H9 (cell line): ENCODE results near the gene CFAP299. TPM values are rescaled to one million over a fixed set of nuclear protein-coding genes. Genes with fewer than 3 reads are reported as not detected.

Source experiments
- DNase-seq: peaks from one replicate; pipeline ENCODE4 v3.0.0-alpha.2; 2017
- H2AFZ ChIP-seq: one replicate; pipeline ENCODE4 v1.6.1; 2013; ENCODE audit warnings: mild to moderate bottlenecking, low read length, control low read depth, moderate library complexity
- H2AK5ac ChIP-seq: 2 replicates; pipeline ENCODE4 v1.6.1; 2013; ENCODE audit warnings: low read length, control low read depth, mixed read lengths; ENCODE audit not compliant: insufficient read length
- H2BK120ac ChIP-seq: one replicate; pipeline ENCODE4 v1.6.1; 2013; ENCODE audit warnings: low read depth, mild to moderate bottlenecking, low read length, control low read depth, inconsistent platforms; ENCODE audit not compliant: poor library complexity, severe bottlenecking
- H2BK12ac ChIP-seq: 2 replicates; pipeline ENCODE4 v1.6.1; 2013; ENCODE audit warnings: low read length, control low read depth, mixed read lengths, low read depth; ENCODE audit not compliant: insufficient read length
- H2BK15ac ChIP-seq: 2 replicates; pipeline ENCODE4 v1.6.1; 2013; ENCODE audit warnings: low read depth, low read length, control low read depth
- H2BK20ac ChIP-seq: one replicate; pipeline ENCODE4 v1.6.1; 2013; ENCODE audit warnings: low read depth, mild to moderate bottlenecking, low read length, control low read depth, inconsistent platforms; ENCODE audit not compliant: poor library complexity, severe bottlenecking
- H2BK5ac ChIP-seq: 2 replicates; pipeline ENCODE4 v1.6.1; 2013; ENCODE audit warnings: low read length, control low read depth, mixed read lengths; ENCODE audit not compliant: insufficient read length
- H3K14ac ChIP-seq: 2 replicates; pipeline ENCODE4 v1.6.1; 2013; ENCODE audit warnings: low read length, control low read depth; ENCODE audit not compliant: insufficient read depth
- H3K18ac ChIP-seq: 2 replicates; pipeline ENCODE4 v1.6.1; 2013; ENCODE audit warnings: low read depth, mild to moderate bottlenecking, mixed read lengths, low read length, control low read depth; ENCODE audit not compliant: insufficient read length
- H3K23ac ChIP-seq: 2 replicates; pipeline ENCODE4 v1.6.1; 2013; ENCODE audit warnings: low read length, control low read depth, mixed read lengths, low read depth; ENCODE audit not compliant: insufficient read length
- H3K23me2 ChIP-seq: 2 replicates; pipeline ENCODE4 v1.6.1; 2013; ENCODE audit warnings: low read depth, mild to moderate bottlenecking, mixed read lengths, low read length, control low read depth; ENCODE audit not compliant: insufficient read length, poor library complexity, severe bottlenecking
- H3K27ac ChIP-seq: 2 replicates; pipeline ENCODE4 v1.5.1; 2013; ENCODE audit warnings: low read length, control low read depth, mixed read lengths, low read depth; ENCODE audit not compliant: insufficient read length
- H3K27me3 ChIP-seq: 2 replicates; pipeline ENCODE4 v1.6.1; 2013; ENCODE audit warnings: low read length, control low read depth, inconsistent platforms; ENCODE audit not compliant: insufficient read depth
- H3K4ac ChIP-seq: 2 replicates; pipeline ENCODE4 v1.6.1; 2013; ENCODE audit warnings: low read depth, mild to moderate bottlenecking, control low read depth, inconsistent platforms, low read length, moderate library complexity
- H3K4me1 ChIP-seq: 2 replicates; pipeline ENCODE4 v1.6.1; 2013; ENCODE audit warnings: low read length, control low read depth, inconsistent platforms; ENCODE audit not compliant: insufficient read depth
- H3K4me2 ChIP-seq: 2 replicates; pipeline ENCODE4 v1.6.1; 2013; ENCODE audit warnings: low read length, control low read depth, mixed read lengths; ENCODE audit not compliant: insufficient read length, insufficient read depth
- H3K56ac ChIP-seq: 2 replicates; pipeline ENCODE4 v1.6.1; 2013; ENCODE audit warnings: low read depth, mild to moderate bottlenecking, mixed read lengths, low read length, control low read depth; ENCODE audit not compliant: insufficient read length
- H3K79me1 ChIP-seq: 2 replicates; pipeline ENCODE4 v1.6.1; 2013; ENCODE audit warnings: low read depth, mild to moderate bottlenecking, moderate library complexity, low read length, control low read depth, inconsistent platforms; ENCODE audit not compliant: insufficient read depth, poor library complexity, severe bottlenecking
- H3K79me2 ChIP-seq: 2 replicates; pipeline ENCODE4 v1.6.1; 2013; ENCODE audit warnings: low read length, control low read depth, inconsistent platforms; ENCODE audit not compliant: insufficient read depth
- H3K9ac ChIP-seq: 2 replicates; pipeline ENCODE4 v1.6.1; 2013; ENCODE audit warnings: low read length, control low read depth, mixed read lengths; ENCODE audit not compliant: insufficient read length; ENCODE audit errors: extremely low read depth
- H3K9me3 ChIP-seq: one replicate; pipeline ENCODE4 v1.6.1; 2013; ENCODE audit warnings: low read depth, low read length, inconsistent platforms; ENCODE audit not compliant: control insufficient read depth
- H3T11ph ChIP-seq: one replicate; pipeline ENCODE4 v1.6.1; 2013; ENCODE audit warnings: mild to moderate bottlenecking, low read length, control low read depth, inconsistent platforms
- H4K20me1 ChIP-seq: one replicate; pipeline ENCODE4 v1.6.1; 2013; ENCODE audit not compliant: control insufficient read depth, insufficient read length, insufficient read depth
- H4K5ac ChIP-seq: 2 replicates; pipeline ENCODE4 v1.6.1; 2013; ENCODE audit warnings: low read depth, mild to moderate bottlenecking, mixed read lengths, low read length, control low read depth; ENCODE audit not compliant: insufficient read length
- H4K8ac ChIP-seq: replicated peaks from 2 replicates; pipeline ENCODE4 v1.6.1; 2013; ENCODE audit warnings: low read length, control low read depth, mixed read lengths, low read depth; ENCODE audit not compliant: insufficient read length
- H4K91ac ChIP-seq: 2 replicates; pipeline ENCODE4 v1.6.1; 2013; ENCODE audit warnings: low read depth, mild to moderate bottlenecking, moderate library complexity, mixed read lengths, low read length, control low read depth; ENCODE audit not compliant: insufficient read length
- H3K27ac Mint-ChIP-seq, 3 experiments: 2 replicates in 2 of 3; 3 replicates in 1 of 3; pipeline ENCODE4 v1.8.0; 2020 to 2021; ENCODE audit warnings: mixed read lengths in 3 of 3, mild to moderate bottlenecking in 1 of 3, moderate library complexity in 1 of 3
- H3K27me3 Mint-ChIP-seq: 2 replicates; pipeline ENCODE4 v1.8.0; 2021; ENCODE audit warnings: low read depth, mild to moderate bottlenecking, moderate library complexity, mixed read lengths
- H3K36me3 Mint-ChIP-seq, 3 experiments: 2 replicates in 2 of 3; 3 replicates in 1 of 3; pipeline ENCODE4 v1.8.0; 2020 to 2021; ENCODE audit warnings: low read depth in 3 of 3, mixed read lengths in 3 of 3; ENCODE audit not compliant: insufficient read depth in 1 of 3
- H3K4me1 Mint-ChIP-seq, 2 experiments: 2 replicates each; pipeline ENCODE4 v1.8.0; 2020; ENCODE audit warnings: mixed read lengths in 2 of 2
- H3K4me3 Mint-ChIP-seq, 2 experiments: 2 replicates in 1 of 2; 3 replicates in 1 of 2; pipeline ENCODE4 v1.8.0; 2020 to 2021; ENCODE audit warnings: mild to moderate bottlenecking in 2 of 2, mixed read lengths in 2 of 2, moderate library complexity in 1 of 2
- H3K9me3 Mint-ChIP-seq, 2 experiments: 2 replicates in 1 of 2; 3 replicates in 1 of 2; pipeline ENCODE4 v1.8.0; 2020; ENCODE audit warnings: mild to moderate bottlenecking in 2 of 2, mixed read lengths in 2 of 2, moderate library complexity in 1 of 2
- CTCF ChIP-seq: fragments of 200-600 bp; sonication (generic); conservative IDR thresholded peaks from 3 replicates; pipeline ENCODE4 v1.8.0; 2021; ENCODE audit warnings: antibody characterized with exemption, mild to moderate bottlenecking
- total RNA-seq: library from RNA; stranded (reverse); gene quantifications from 2 replicates; pipeline ENCODE4 v1.2.1, GENCODE V29; 2021

Gene CFAP299
- total RNA-seq, 1 experiment from 2014 or later = not detected

- no peak overlapping the region for H4K8ac ChIP-seq
- no peak overlapping the region for H3K18ac ChIP-seq
- no peak overlapping the region for H3K4me2 ChIP-seq
- H3K4me1 Mint-ChIP-seq = no peaks in the 10 kb centered on the region
- no peaks in the 10 kb centered on the region for H3K36me3 Mint-ChIP-seq
- no peaks in the 10 kb centered on the region for H3K9me3 Mint-ChIP-seq
- H3K27ac Mint-ChIP-seq = no peak overlapping the region
- no peaks in the 10 kb centered on the region for H3K27me3 ChIP-seq
- H2BK120ac ChIP-seq = no peak overlapping the region
- H3K27ac ChIP-seq = no peak overlapping the region
- H3K79me2 ChIP-seq = no peaks in the 10 kb centered on the region
- H3K23me2 ChIP-seq = no peaks in the 10 kb centered on the region
- no peak overlapping the region for H3K56ac ChIP-seq
- no peak; the same call in 2 of the 3 replicates for TF ChIP-seq CTCF
- no peak overlapping the region for H4K5ac ChIP-seq
- H3K79me1 ChIP-seq = no peaks in the 10 kb centered on the region
- H3K4ac ChIP-seq = no peak overlapping the region
- H3K4me1 ChIP-seq = no peaks in the 10 kb centered on the region
- H2AK5ac ChIP-seq = no peak overlapping the region
- no peak overlapping the region for H3T11ph ChIP-seq
- DNase-seq = no peak
- H2BK12ac ChIP-seq = no peak overlapping the region
- no peak overlapping the region for H3K14ac ChIP-seq
- H4K20me1 ChIP-seq = no peaks in the 10 kb centered on the region
- no peak overlapping the region for H2BK5ac ChIP-seq
- no peak overlapping the region for H3K23ac ChIP-seq
- no peak overlapping the region for H4K91ac ChIP-seq
- no peak overlapping the region for H2AFZ ChIP-seq
- no peak overlapping the region for H3K9ac ChIP-seq
- no peak overlapping the region for H3K4me3 Mint-ChIP-seq
- H2BK20ac ChIP-seq = no peak overlapping the region
- H3K27me3 Mint-ChIP-seq = peaks cover 5% of the 10 kb centered on the region
- H3K9me3 ChIP-seq = no peaks in the 10 kb centered on the region
- no peak overlapping the region for H2BK15ac ChIP-seq
Measured at GRCh38 chr4:80322716-80323115, 12.8 kb upstream of the CFAP299 start.
